SJSA1 (cell line): ENCODE measurements around the gene TK1. TPM values are rescaled to one million over a fixed set of nuclear protein-coding genes. Genes with fewer than 3 reads are reported as not detected.

Experiments used
- DNase-seq, 2 experiments: peaks; one replicate each; pipeline ENCODE4 v3.0.0-alpha.2; 2015 to 2020; ENCODE audit warnings: low spot score in 2 of 2, low read depth in 1 of 2
- H3K27ac ChIP-seq: fragments of 250-450 bp; sonication (Bioruptor Pico); 2 replicates; pipeline ENCODE4 v1.5.1; 2020; ENCODE audit warnings: mild to moderate bottlenecking, moderate library complexity
- H3K27me3 ChIP-seq: fragments of 250-450 bp; sonication (Bioruptor Pico); replicated peaks from 2 replicates; pipeline ENCODE4 v1.5.1; 2020; ENCODE audit warnings: mild to moderate bottlenecking, moderate library complexity
- H3K36me3 ChIP-seq: fragments of 250-450 bp; sonication (Bioruptor Pico); 2 replicates; pipeline ENCODE4 v1.5.1; 2020; ENCODE audit warnings: mild to moderate bottlenecking
- H3K4me1 ChIP-seq: fragments of 250-450 bp; sonication (Bioruptor Pico); replicated peaks from 2 replicates; pipeline ENCODE4 v1.6.1; 2021; ENCODE audit warnings: mild to moderate bottlenecking
- H3K4me3 ChIP-seq: fragments of 250-450 bp; sonication (Bioruptor Pico); 2 replicates; pipeline ENCODE4 v1.5.1; 2020; ENCODE audit warnings: mild to moderate bottlenecking
- H3K9me3 ChIP-seq: fragments of 250-450 bp; sonication (Bioruptor Pico); replicated peaks from 2 replicates; pipeline ENCODE4 v1.5.1; 2020; ENCODE audit warnings: mild to moderate bottlenecking
- total RNA-seq: library from RNA; depleted of rRNA; stranded (reverse); fragments of >200 nt; shearing (Covaris generic); gene quantifications from 2 replicates; pipeline ENCODE4 v1.2.3, GENCODE V29; 2014

The TK1 gene
- total RNA-seq, 1 experiment from 2014 or later: 456 TPM

GRCh38 chr17:78168242-78168902 lies 18.5 kb downstream of the TK1 start, which contains the start of gene SYNGR2:
Gene SYNGR2, plus strand, starts transcription at chr17:78168581. Its CDS starts 36 bp downstream, at chr17:78168617.
- no peak within 1 kb of the TSS for H3K27ac ChIP-seq
- peak within 1 kb of the TSS; percentile 80 for H3K4me3 ChIP-seq
- H3K27me3 ChIP-seq: no peaks in the 10 kb centered on the region
- peaks cover 25% of the 10 kb centered on the region for H3K36me3 ChIP-seq
- DNase-seq: peak; percentile 64 to 81
- H3K9me3 ChIP-seq: no peaks in the 10 kb centered on the region
- peaks cover 34% of the 10 kb centered on the region for H3K4me1 ChIP-seq

GRCh38 chr17:78166416-78166815 lies 20.4 kb downstream of the TK1 start:
- no peak overlapping the region for H3K4me3 ChIP-seq
- no peak for DNase-seq
- H3K36me3 ChIP-seq: peaks cover 8% of the 10 kb centered on the region
- peaks cover 20% of the 10 kb centered on the region for H3K4me1 ChIP-seq
- no peaks in the 10 kb centered on the region for H3K9me3 ChIP-seq
- H3K27ac ChIP-seq: no peak overlapping the region
- H3K27me3 ChIP-seq: no peaks in the 10 kb centered on the region

- Histone ChIP-seq H3K4me3 (no peak overlapping the region), H3K36me3 (peaks cover 6% of the 10 kb centered on the region; the same call in 1 of the 2 replicates), H3K9me3 (no peaks in the 10 kb centered on the region), H3K4me1 (peaks cover 23% of the 10 kb centered on the region), H3K27ac (no peak overlapping the region), H3K27me3 (no peaks in the 10 kb centered on the region)
- no peak for DNase-seq
These were observed 21.9 kb downstream of the TK1 start for GRCh38 chr17:78164748-78165607.

GRCh38 chr17:78163881-78164747 lies 22.7 kb downstream of the TK1 start:
- H3K27ac ChIP-seq: no peak overlapping the region
- H3K4me3 ChIP-seq: no peak overlapping the region
- H3K9me3 ChIP-seq: no peaks in the 10 kb centered on the region
- 0 out of 2 replicates have a peak, but pooled peaks cover 3% of the 10 kb centered on the region for H3K36me3 ChIP-seq
- no peak for DNase-seq
- H3K27me3 ChIP-seq: no peaks in the 10 kb centered on the region
- peaks cover 24% of the 10 kb centered on the region for H3K4me1 ChIP-seq

GRCh38 chr17:78159575-78160158 lies 27.2 kb downstream of the TK1 start:
- peak; percentile 54 to 56 for DNase-seq
- no peak overlapping the region for H3K27ac ChIP-seq
- H3K27me3 ChIP-seq: no peaks in the 10 kb centered on the region
- H3K36me3 ChIP-seq: no peaks in the 10 kb centered on the region
- H3K4me1 ChIP-seq: peaks cover 12% of the 10 kb centered on the region
- H3K4me3 ChIP-seq: no peak overlapping the region
- no peaks in the 10 kb centered on the region for H3K9me3 ChIP-seq

- peaks cover 11% of the 10 kb centered on the region for H3K4me1 ChIP-seq
- no peak overlapping the region for H3K27ac ChIP-seq
- H3K27me3 ChIP-seq: no peaks in the 10 kb centered on the region
- no peak overlapping the region for H3K4me3 ChIP-seq
- H3K36me3 ChIP-seq: no peaks in the 10 kb centered on the region
- no peaks in the 10 kb centered on the region for H3K9me3 ChIP-seq
- DNase-seq: no peak
These were observed 31.7 kb downstream of the TK1 start for GRCh38 chr17:78154903-78155811.

- Histone ChIP-seq H3K36me3 (no peaks in the 10 kb centered on the region), H3K9me3 (no peaks in the 10 kb centered on the region), H3K4me1 (no peaks in the 10 kb centered on the region), H3K27ac (no peak overlapping the region), H3K4me3 (no peak overlapping the region), H3K27me3 (no peaks in the 10 kb centered on the region)
- no peak for DNase-seq
These were observed 35.3 kb downstream of the TK1 start for GRCh38 chr17:78151514-78152008.

GRCh38 chr17:78148286-78149016 lies 38.4 kb downstream of the TK1 start:
- no peak for DNase-seq
- Histone ChIP-seq H3K36me3 (no peaks in the 10 kb centered on the region), H3K27ac (no peak overlapping the region)

GRCh38 chr17:78147315-78147998 lies 39.4 kb downstream of the TK1 start:
- DNase-seq: no peak
- H3K36me3 ChIP-seq: no peaks in the 10 kb centered on the region
- H3K27me3 ChIP-seq: no peaks in the 10 kb centered on the region
- H3K4me1 ChIP-seq: peaks cover 8% of the 10 kb centered on the region
- no peak overlapping the region for H3K27ac ChIP-seq
- no peak overlapping the region for H3K4me3 ChIP-seq
- H3K9me3 ChIP-seq: no peaks in the 10 kb centered on the region

More at GRCh38 chr17:78148286-78149016, 38.4 kb downstream of the TK1 start:
- peaks cover 8% of the 10 kb centered on the region for H3K4me1 ChIP-seq
- no peaks in the 10 kb centered on the region for H3K27me3 ChIP-seq
- H3K4me3 ChIP-seq: no peak overlapping the region
- no peaks in the 10 kb centered on the region for H3K9me3 ChIP-seq

GRCh38 chr17:78146881-78147280 lies 40.0 kb downstream of the TK1 start:
- Histone ChIP-seq H3K4me3 (no peak overlapping the region), H3K27ac (no peak overlapping the region)

GRCh38 chr17:78146471-78146869 lies 40.4 kb downstream of the TK1 start:
- peaks cover 8% of the 10 kb centered on the region for H3K4me1 ChIP-seq
- DNase-seq: no peak
- H3K4me3 ChIP-seq: no peak overlapping the region
- no peaks in the 10 kb centered on the region for H3K9me3 ChIP-seq
- no peaks in the 10 kb centered on the region for H3K27me3 ChIP-seq
- no peaks in the 10 kb centered on the region for H3K36me3 ChIP-seq
- no peak overlapping the region for H3K27ac ChIP-seq

More at GRCh38 chr17:78146881-78147280, 40.0 kb downstream of the TK1 start:
- Histone ChIP-seq H3K27me3 (no peaks in the 10 kb centered on the region), H3K4me1 (peaks cover 8% of the 10 kb centered on the region), H3K9me3 (no peaks in the 10 kb centered on the region), H3K36me3 (no peaks in the 10 kb centered on the region)
- DNase-seq: no peak
